IMR-90 (cell line): ENCODE results near the gene CNOT3. TPM values are rescaled to one million over a fixed set of nuclear protein-coding genes. Genes with fewer than 3 reads are reported as not detected.

Source experiments
- ATAC-seq: fragments of 200-7000 bp; cut with Tn5 transposase; 2 replicates; pipeline ENCODE4 v1.9.1; 2020; ENCODE audit warnings: low read depth, mild to moderate bottlenecking, moderate library complexity
- BruUV-seq: library from RNA; stranded (reverse); fragments of 400-500 nt; replicated peaks from 2 replicates; lab custom pipeline; 2021; lab: Mats Ljungman, UMichigan
- CTCF ChIA-PET: fragments of 300-600 bp; formaldehyde crosslinking; extraction: SDS; loops from one replicate; lab custom pipeline; 2021; ENCODE audit warnings: antibody characterized with exemption; lab: Yijun Ruan, JAX
- POLR2A ChIA-PET: fragments of 300-600 bp; sonication (Branson Sonifier 250); formaldehyde crosslinking; loops from one replicate; lab custom pipeline; 2022; ENCODE audit warnings: antibody characterized with exemption; ENCODE audit not compliant: unreplicated experiment; lab: Charles Lee
- DNase-seq: peaks from one replicate; pipeline ENCODE4 v3.0.0; 2013
- H2AFZ ChIP-seq: replicated peaks from 2 replicates; pipeline ENCODE3; 2013; ENCODE audit warnings: low read length, mild to moderate bottlenecking; ENCODE audit not compliant: poor library complexity
- H2AK5ac ChIP-seq: 2 replicates; pipeline ENCODE4 v1.6.1; 2013; ENCODE audit warnings: low read depth, low read length, inconsistent platforms
- H2AK9ac ChIP-seq: replicated peaks from 2 replicates; pipeline ENCODE3; 2013; ENCODE audit warnings: mild to moderate bottlenecking, low read depth, low read length, moderate library complexity; ENCODE audit not compliant: poor library complexity
- H2BK120ac ChIP-seq: 2 replicates; pipeline ENCODE4 v1.6.1; 2013; ENCODE audit warnings: low read depth, low read length, inconsistent platforms
- H2BK15ac ChIP-seq: 3 replicates; pipeline ENCODE4 v1.6.1; 2013; ENCODE audit warnings: low read depth, low read length, inconsistent platforms
- H2BK20ac ChIP-seq: 2 replicates; pipeline ENCODE4 v1.6.1; 2013; ENCODE audit warnings: low read depth, mild to moderate bottlenecking, inconsistent platforms, low read length, moderate library complexity
- H2BK5ac ChIP-seq: 2 replicates; pipeline ENCODE4 v1.6.1; 2013; ENCODE audit warnings: mild to moderate bottlenecking, low read depth, low read length, inconsistent platforms; ENCODE audit not compliant: poor library complexity, severe bottlenecking
- H3K14ac ChIP-seq: replicated peaks from 2 replicates; pipeline ENCODE4 v1.6.1; 2013; ENCODE audit warnings: low read depth, low read length, inconsistent platforms
- H3K18ac ChIP-seq: 2 replicates; pipeline ENCODE4 v1.6.1; 2013; ENCODE audit warnings: low read depth, low read length, control low read depth
- H3K23ac ChIP-seq: 2 replicates; pipeline ENCODE4 v1.6.1; 2013; ENCODE audit warnings: low read depth, low read length, inconsistent platforms
- H3K27ac ChIP-seq: 2 replicates; pipeline ENCODE4 v1.5.1; 2013; ENCODE audit warnings: mild to moderate bottlenecking, control low read depth, low read length; ENCODE audit not compliant: insufficient read depth
- H3K27me3 ChIP-seq: 2 replicates; pipeline ENCODE4 v1.6.1; 2013; ENCODE audit warnings: low read length; ENCODE audit not compliant: control insufficient read depth, insufficient read depth
- H3K36me3 ChIP-seq: 2 replicates; pipeline ENCODE4 v1.6.1; 2013; ENCODE audit warnings: low read length, mixed read lengths; ENCODE audit not compliant: control insufficient read depth, insufficient read depth
- H3K4ac ChIP-seq: 2 replicates; pipeline ENCODE4 v1.6.1; 2013; ENCODE audit warnings: low read depth, low read length, inconsistent platforms
- H3K4me1 ChIP-seq: 2 replicates; pipeline ENCODE4 v1.6.1; 2013; ENCODE audit warnings: low read length, mixed read lengths; ENCODE audit not compliant: control insufficient read depth, insufficient read depth
- H3K4me2 ChIP-seq: 2 replicates; pipeline ENCODE4 v1.6.1; 2013; ENCODE audit warnings: low read depth, mild to moderate bottlenecking, control low read depth, low read length, moderate library complexity
- H3K4me3 ChIP-seq: 2 replicates; pipeline ENCODE4 v1.5.1; 2013; ENCODE audit warnings: low read depth, mild to moderate bottlenecking, control low read depth, low read length, moderate library complexity; ENCODE audit not compliant: insufficient read depth
- H3K56ac ChIP-seq: 2 replicates; pipeline ENCODE4 v1.6.1; 2013; ENCODE audit warnings: low read length, inconsistent platforms; ENCODE audit not compliant: insufficient read depth; ENCODE audit errors: extremely low read depth
- H3K79me1 ChIP-seq, 2 experiments: 2 replicates each; pipeline ENCODE4 v1.6.1; 2013; ENCODE audit warnings: low read length in 2 of 2, inconsistent platforms in 1 of 2, low read depth in 1 of 2
- H3K9ac ChIP-seq: 2 replicates; pipeline ENCODE4 v1.6.1; 2013; ENCODE audit warnings: low read depth, low read length, control low read depth
- H3K9me1 ChIP-seq: 2 replicates; pipeline ENCODE4 v1.6.1; 2013; ENCODE audit warnings: low read length, inconsistent platforms; ENCODE audit not compliant: insufficient read depth
- H3K9me3 ChIP-seq: 2 replicates; pipeline ENCODE4 v1.6.1; 2013; ENCODE audit warnings: low read length; ENCODE audit not compliant: control insufficient read depth, insufficient read depth
- H4K20me1 ChIP-seq: 2 replicates; pipeline ENCODE4 v1.6.1; 2013; ENCODE audit warnings: low read length, inconsistent platforms; ENCODE audit not compliant: insufficient read depth
- H4K5ac ChIP-seq: 2 replicates; pipeline ENCODE4 v1.6.1; 2013; ENCODE audit warnings: mild to moderate bottlenecking, low read depth, low read length, control low read depth
- H4K8ac ChIP-seq, 2 experiments: 2 replicates each; pipeline ENCODE4 v1.6.1; 2013; ENCODE audit warnings: low read depth in 2 of 2, low read length in 2 of 2, control low read depth in 1 of 2, inconsistent platforms in 1 of 2
- H4K91ac ChIP-seq: 2 replicates; pipeline ENCODE4 v1.6.1; 2013; ENCODE audit warnings: low read depth, low read length, inconsistent platforms; ENCODE audit not compliant: insufficient read depth
- CEBPB ChIP-seq: IDR thresholded peaks from 2 replicates; pipeline ENCODE4 v1.6.1; 2012; ENCODE audit warnings: low read depth, low read length, improper control_type of control experiment
- CTCF ChIP-seq: conservative IDR thresholded peaks from 2 replicates; pipeline ENCODE4 v1.5.1; 2012; ENCODE audit warnings: mild to moderate bottlenecking, low read depth, low read length, improper control_type of control experiment
- POLR2A ChIP-seq: IDR thresholded peaks from 2 replicates; pipeline ENCODE4 v1.6.1; 2012; ENCODE audit warnings: mild to moderate bottlenecking, low read depth, low read length
- RCOR1 ChIP-seq: IDR thresholded peaks from 2 replicates; pipeline ENCODE4 v1.6.1; 2012; ENCODE audit warnings: mild to moderate bottlenecking, low read length, improper control_type of control experiment; ENCODE audit not compliant: insufficient replicate concordance
- WGBS, 2 experiments: methylation state at CpG; one replicate each; pipeline versions ENCODE4 v1.1.5 to v1.1.7; 2013; ENCODE audit warnings: missing lambda C conversion rate in 2 of 2; ENCODE audit not compliant: insufficient read length in 1 of 2; ENCODE audit errors: extremely low coverage in 2 of 2; 5-methylcytosine and 5-hydroxymethylcytosine counted together
- dilution Hi-C: fragments of 300-500 bp; cut with HindIII; formaldehyde crosslinking; loops from one replicate; pipeline ENCODE4 v1.14.3; 2018; ENCODE audit warnings: low sequenced_read_pairs; ENCODE audit not compliant: unreplicated experiment
- in situ Hi-C: fragments of 300-500 bp; cut with MboI; formaldehyde crosslinking; loops from 3 replicates; pipeline ENCODE4 v1.14.3; 2019; ENCODE audit warnings: low sequenced_read_pairs, inconsistent platforms, mixed read lengths
- intact Hi-C: fragments of 100-400 bp; cut with micrococcal nuclease; formaldehyde crosslinking; loops from 2 replicates; pipeline ENCODE4 v1.10.0; 2022
- polyA plus RNA-seq, 3 experiments: library from polyadenylated mRNA; depleted of rRNA; stranded (reverse); fragments of >200 nt; gene quantifications; 2 replicates each; pipeline ENCODE4 v1.2.3, GENCODE V29; 2012; ENCODE audit warnings: low replicate concordance in 1 of 3
- total RNA-seq: library from RNA; depleted of rRNA; stranded (reverse); fragments of >200 nt; gene quantifications from 2 replicates; pipeline ENCODE4 v1.2.3, GENCODE V29; 2012

Gene CNOT3
- total and polyA plus RNA-seq, 2 of the 4 experiments (the other 2 are of a cell fraction), result 5.4 to 26.7 TPM

- H2AK9ac ChIP-seq, result no peak overlapping the region
- no peak overlapping the region for H2BK5ac ChIP-seq
- no peak overlapping the region for H3K56ac ChIP-seq
- H4K20me1 ChIP-seq, result no peaks in the 10 kb centered on the region
- H3K18ac ChIP-seq, result no peak overlapping the region
- ATAC-seq, result no peak
- no peak overlapping the region for H2AK5ac ChIP-seq
- ChIA-PET POLR2A (no interaction called here), CTCF (no interaction called here)
- no peak overlapping the region for H2BK15ac ChIP-seq
- DNase-seq, result no peak
- H3K27ac ChIP-seq, result no peak overlapping the region
- no peaks in the 10 kb centered on the region for H3K9me3 ChIP-seq
- no peak overlapping the region for H3K23ac ChIP-seq
- no peaks in the 10 kb centered on the region for H3K9me1 ChIP-seq
- H3K4me3 ChIP-seq, result no peak overlapping the region
- H3K4me2 ChIP-seq, result no peak overlapping the region
- in situ Hi-C loops (loop anchor here (25.0 kb wide), 1 partner anchor 1537 kb away; the partner anchor contains the start of gene U2AF2), dilution Hi-C loops (no loop called here), intact Hi-C loops (no loop called here)
- BruUV-seq, result no TSS peak
- no peak overlapping the region for H2BK120ac ChIP-seq
- H3K9ac ChIP-seq, result no peak overlapping the region
- no peaks in the 10 kb centered on the region for H3K4me1 ChIP-seq
- no peak overlapping the region for H2AFZ ChIP-seq
- H3K79me1 ChIP-seq, result no peaks in the 10 kb centered on the region; a peak in 1 of 4 replicates
- no peak overlapping the region for H3K14ac ChIP-seq
- H4K91ac ChIP-seq, result no peak overlapping the region
- H4K5ac ChIP-seq, result no peak overlapping the region
- TF ChIP-seq POLR2A, result no peak
- TF ChIP-seq CTCF, result no peak
- no peak for TF ChIP-seq RCOR1
- no peak for TF ChIP-seq CEBPB
- H2BK20ac ChIP-seq, result no peak overlapping the region
- 94% methylated on average over 3 of the region's 9 CpGs; no CpG with 5 or more reads in 1 of the 2 experiments for WGBS, 2 experiments
- no peak overlapping the region for H3K4ac ChIP-seq
- H3K36me3 ChIP-seq, result peaks cover 75% of the 10 kb centered on the region
- H3K27me3 ChIP-seq, result no peaks in the 10 kb centered on the region
- no peak overlapping the region for H4K8ac ChIP-seq
Observed at GRCh38 chr19:54125713-54126112, 11.8 kb upstream of the CNOT3 start.
